Right ventricle myocardium inferior (tissue), 1 donor: Measurements from ENCODE around the gene KIF1A. TPM values are rescaled to one million over a fixed set of nuclear protein-coding genes. Genes with fewer than 3 reads are reported as not detected.

Experiments
- ATAC-seq: fragments of 200-7000 bp; cut with Tn5 transposase; one replicate; pipeline ENCODE4 v1.9.1; 2020; ENCODE audit warnings: mild to moderate bottlenecking, moderate library complexity
- DNase-seq: peaks from one replicate; pipeline ENCODE4 v3.0.0; 2021; ENCODE audit errors: missing footprints
- intact Hi-C: fragments of 100-400 bp; cut with DNase I; formaldehyde crosslinking; loops from one replicate; pipeline ENCODE4 v1.11.0; 2022
- total RNA-seq: library from RNA; stranded (reverse); fragmentation: NEBNext Ultra II Directional; extraction: Animal tissue kit (Norgen Biotek cat#: 25700); gene quantifications from one replicate; pipeline ENCODE4 v1.2.1, GENCODE V29; 2021
- donor health status: DM: no; HTN: yes; CAD: no; lungs with severe emphysema.

KIF1A gene
- total RNA-seq, 1 donor from 2014 or later, result 1.5 TPM

GRCh38 chr2:240664622-240665021 is 155.4 kb downstream of the KIF1A start:
- intact Hi-C loops, result no loop called here
- ATAC-seq (no peak), DNase-seq (no peak)

Other genes starting within 250 kb of the KIF1A start
- 51.8 TPM for gene CAPN10, start 233.5 kb downstream of the KIF1A start, total RNA-seq
- gene GPR35, start 194.7 kb downstream of the KIF1A start, total RNA-seq, result 2.2 TPM
- not detected for gene AQP12B, start 137.3 kb downstream of the KIF1A start, total RNA-seq
- gene AQP12A, start 128.4 kb downstream of the KIF1A start, total RNA-seq, result not detected
- gene AGXT, start 48.6 kb upstream of the KIF1A start, total RNA-seq, result not detected
- gene MAB21L4, start 75.9 kb upstream of the KIF1A start, total RNA-seq, result not detected
- gene CROCC2, start 86.1 kb upstream of the KIF1A start, total RNA-seq, result not detected
- 6.7 TPM for gene SNED1, start 178.4 kb upstream of the KIF1A start, total RNA-seq